Stimulated activated CD4-positive, alpha-beta T cell treated with anti-CD3 and anti-CD28 coated beads, TNF-alpha, amount 100 ng/mL, for 24 hours (primary cell): Measurements from ENCODE around the gene SH2B2.
"Not testable (repeated sequence)": the region's sequence is repeated elsewhere in the genome, so short reads cannot be mapped to it uniquely, and the experiment has no call there.

Experiments
- DNase-seq, 3 experiments: peaks; one replicate each; pipeline ENCODE4 v3.0.0-alpha.2; 2020; ENCODE audit warnings: low read depth in 3 of 3

SH2B2 gene

GRCh38 chr7:102285540-102286236 lies 980 bp upstream of the SH2B2 start:
- no peak for DNase-seq

DNA sequence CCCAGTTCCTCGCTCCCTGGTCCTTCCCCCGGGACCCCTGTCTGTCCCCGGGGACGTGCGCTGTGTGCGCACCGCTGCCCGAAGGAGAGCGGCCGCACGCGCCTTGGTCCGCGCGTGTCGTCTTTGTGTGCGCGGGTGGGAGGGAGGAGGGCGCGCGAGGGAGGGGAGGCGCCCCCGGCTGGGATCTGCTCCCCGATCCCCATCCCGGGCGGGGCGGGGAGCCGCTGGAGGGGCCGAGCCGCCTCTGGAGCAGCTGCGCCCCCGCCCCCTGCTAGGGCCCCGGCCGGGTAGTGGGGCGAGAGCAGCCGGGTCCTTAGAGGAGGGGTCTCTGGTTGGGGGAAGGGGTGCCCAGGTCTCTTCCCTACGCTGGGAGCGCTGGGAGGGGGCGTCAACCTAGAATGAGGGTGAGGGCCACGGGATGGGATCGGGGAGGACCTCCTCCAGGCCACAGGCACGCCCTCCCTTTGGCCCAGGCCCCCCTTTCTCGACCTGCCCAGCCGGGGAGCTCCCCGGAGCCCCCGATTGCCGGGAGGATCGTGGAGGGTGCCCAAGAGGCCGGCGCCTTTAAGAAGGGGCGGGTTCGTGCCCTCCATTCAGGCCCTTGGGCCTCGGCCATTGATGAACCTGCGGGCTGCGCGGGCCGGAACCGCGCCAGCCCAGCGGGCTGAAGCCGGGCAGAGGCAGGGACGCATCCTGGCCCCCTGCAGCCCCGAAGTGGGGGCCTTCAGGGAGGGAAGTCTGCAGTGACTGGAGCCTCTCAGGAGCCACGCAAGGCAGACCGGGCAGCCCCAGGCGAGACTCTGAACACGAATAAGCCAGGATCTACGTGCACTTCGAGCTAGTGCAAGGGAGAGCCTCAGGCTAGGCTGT lies 678 bp downstream of the SH2B2 start:
- DNase-seq = no peak

- DNase-seq = no peak
These were observed 1.3 kb downstream of the SH2B2 start for GRCh38 chr7:102287981-102288278.

- DNase-seq = no peak
These were observed 1.7 kb downstream of the SH2B2 start for GRCh38 chr7:102288285-102288930.

DNA sequence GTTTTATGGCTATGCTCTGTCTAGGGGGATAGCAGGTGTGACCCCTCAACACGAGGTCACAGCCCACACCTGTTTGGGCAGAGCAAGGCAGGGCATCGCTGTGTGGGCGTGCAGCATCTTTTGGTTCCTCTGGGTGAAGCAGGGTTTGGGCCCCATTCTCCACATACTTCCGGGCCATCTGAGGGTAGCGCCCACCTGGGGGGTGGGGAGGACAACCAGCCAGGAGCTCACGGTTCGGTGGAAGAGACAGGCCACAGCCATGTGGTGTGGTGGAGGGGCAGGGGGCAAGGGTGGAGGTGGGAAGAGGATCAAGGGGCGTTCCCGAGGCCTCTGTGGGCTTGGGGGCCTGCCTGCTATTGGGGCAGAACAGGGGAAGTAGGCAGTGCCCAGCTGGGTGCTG lies 2.4 kb downstream of the SH2B2 start:
- DNase-seq = no peak

- DNase-seq = no peak
These were observed 4.6 kb downstream of the SH2B2 start for GRCh38 chr7:102291056-102291915.

DNA sequence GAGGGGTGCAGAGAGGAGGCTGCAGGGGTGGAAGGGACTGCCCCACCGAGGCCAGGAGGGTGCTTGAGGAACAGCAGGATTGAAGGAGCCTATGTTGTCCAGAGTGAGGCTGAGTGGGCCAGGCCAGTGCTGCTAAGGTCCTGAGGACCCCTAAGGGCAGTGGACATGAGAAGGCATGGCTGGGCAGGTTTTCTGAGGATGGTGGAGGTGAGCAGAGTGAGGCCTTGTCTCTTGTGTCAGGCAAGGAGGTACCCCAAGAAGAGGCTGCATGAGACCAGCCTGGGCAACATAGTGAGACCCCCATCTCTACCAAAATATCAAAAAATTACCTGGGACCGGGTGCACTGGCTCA lies 5.2 kb downstream of the SH2B2 start:
- no peak for DNase-seq

GRCh38 chr7:102292813-102293798 lies 6.4 kb downstream of the SH2B2 start:
- no peak for DNase-seq

DNA sequence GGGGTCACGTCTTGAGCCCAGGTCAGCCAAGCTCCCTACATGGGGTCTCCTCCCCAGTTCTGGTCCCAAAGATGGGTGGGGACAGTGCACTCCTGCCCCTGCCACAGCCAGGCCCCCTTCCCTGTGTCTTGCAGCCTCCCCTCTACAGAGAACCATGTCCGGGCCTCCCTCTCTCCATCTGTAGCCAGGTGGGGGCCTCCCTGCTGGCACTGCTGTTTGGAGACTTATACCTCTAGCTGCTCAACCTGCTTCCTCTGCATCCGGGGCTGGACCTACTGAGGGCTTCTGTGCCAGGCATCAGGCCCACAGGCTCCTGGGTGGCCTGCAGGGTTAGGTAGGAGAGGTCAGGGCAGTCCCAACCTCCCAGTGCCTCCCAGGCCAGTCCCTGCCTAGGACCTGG lies 7.9 kb downstream of the SH2B2 start:
- no peak for DNase-seq

DNA sequence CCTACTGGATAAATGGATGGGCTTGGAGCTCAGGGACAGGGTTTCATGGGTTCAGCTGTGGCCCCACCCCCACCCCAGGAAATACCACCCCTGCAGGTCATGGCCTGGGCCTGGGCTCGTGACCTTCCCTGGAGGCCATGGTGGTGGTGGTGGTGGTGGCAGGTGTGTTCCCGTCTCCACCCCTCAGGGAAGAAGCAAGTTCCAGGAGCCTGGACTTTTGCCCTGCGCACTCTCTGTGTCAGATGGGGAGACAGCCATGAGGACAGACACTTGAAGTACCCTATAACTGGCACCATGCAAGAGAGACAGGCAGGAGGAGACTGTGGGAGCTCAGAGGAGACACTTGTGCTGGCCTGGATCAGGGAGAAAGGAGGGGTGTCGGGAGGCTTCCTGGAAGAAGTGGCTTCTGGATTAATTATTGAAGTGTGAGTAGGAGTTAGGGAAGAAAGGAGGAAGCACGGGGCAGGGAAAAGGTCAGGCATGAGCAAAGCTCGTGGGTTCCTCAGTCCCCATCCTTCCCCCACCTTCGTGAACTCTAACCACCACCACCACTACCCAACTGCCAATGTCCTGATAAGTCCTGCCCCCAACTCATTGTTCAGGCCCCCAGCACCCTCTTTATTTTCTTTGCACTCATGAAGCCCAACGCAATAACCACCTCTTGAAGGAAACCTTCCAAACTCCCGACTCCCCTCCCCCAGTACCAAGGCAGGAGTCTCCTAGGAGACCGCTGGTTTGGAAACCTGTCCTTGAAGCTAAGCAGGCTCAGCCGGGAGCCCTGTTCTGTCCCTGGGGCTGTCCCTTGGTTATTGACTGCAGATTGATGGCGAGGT lies 8.9 kb downstream of the SH2B2 start:
- DNase-seq = no peak

- no peak for DNase-seq
These were observed 9.4 kb downstream of the SH2B2 start for GRCh38 chr7:102296179-102296438.

DNA sequence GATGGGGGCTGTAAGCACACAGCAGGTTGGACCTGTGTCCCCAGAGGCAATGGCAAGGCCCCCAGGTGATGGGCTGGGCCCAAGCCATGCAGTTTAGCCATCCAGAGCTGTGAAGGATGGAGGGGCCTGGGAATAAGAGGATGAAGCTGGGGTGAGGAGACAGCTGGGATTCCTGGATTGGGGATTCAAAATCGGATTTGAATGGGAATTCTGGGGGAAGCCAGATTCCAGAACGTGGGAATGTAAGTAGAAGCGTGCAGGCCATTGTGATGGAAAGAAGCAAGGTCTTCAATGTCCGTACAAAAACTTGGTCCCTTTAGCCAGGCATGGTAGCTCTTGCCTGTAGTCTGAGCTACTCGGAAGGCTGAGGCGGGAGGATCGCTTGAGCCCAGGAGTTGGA lies 9.8 kb downstream of the SH2B2 start:
- no peak for DNase-seq

- no peak for DNase-seq
These were observed 11.0 kb downstream of the SH2B2 start for GRCh38 chr7:102297487-102298218.

GRCh38 chr7:102300643-102301221 lies 14.1 kb downstream of the SH2B2 start:
- no peak for DNase-seq

DNA sequence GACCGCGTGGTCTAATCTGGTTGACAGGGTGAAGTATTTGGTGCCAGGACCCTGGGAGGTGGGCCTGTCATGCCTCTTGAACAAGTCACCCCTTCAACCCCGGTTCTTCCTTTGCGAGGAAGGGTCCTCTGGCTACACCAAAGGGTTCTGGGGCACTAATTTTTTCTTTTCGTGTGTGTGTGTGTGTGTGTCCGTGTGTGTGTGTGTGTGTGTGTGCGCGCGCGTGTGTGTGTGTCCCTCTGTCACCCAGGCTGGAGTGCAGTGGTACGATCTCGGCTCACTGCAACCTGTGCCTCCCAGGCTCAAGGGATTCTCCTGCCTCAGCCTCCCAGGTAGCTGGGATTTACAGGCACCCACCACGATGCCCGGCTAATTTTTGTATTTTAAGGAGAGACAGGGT lies 14.7 kb downstream of the SH2B2 start:
- not testable (repeated sequence) for DNase-seq

- DNase-seq = no peak
These were observed 15.4 kb downstream of the SH2B2 start for GRCh38 chr7:102302025-102302424.

- no peak for DNase-seq
These were observed 17.2 kb downstream of the SH2B2 start for GRCh38 chr7:102303669-102304422.

GRCh38 chr7:102304668-102305067 lies 18.0 kb downstream of the SH2B2 start:
- no peak for DNase-seq
